Brain microvascular endothelial cell (primary cell): ENCODE results near the gene CCL27.

Experiments
- DNase-seq: peaks from one replicate; pipeline ENCODE4 v3.0.0-alpha.2; 2020
- H3K27ac ChIP-seq: fragments of 250-450 bp; sonication (Bioruptor Pico); 2 replicates; pipeline ENCODE4 v1.5.1; 2020; ENCODE audit warnings: mild to moderate bottlenecking, moderate library complexity
- H3K27me3 ChIP-seq: fragments of 250-450 bp; sonication (Bioruptor Pico); replicated peaks from 2 replicates; pipeline ENCODE4 v1.5.1; 2020; ENCODE audit warnings: mild to moderate bottlenecking
- H3K36me3 ChIP-seq: fragments of 250-450 bp; sonication (Bioruptor Pico); replicated peaks from 2 replicates; pipeline ENCODE4 v1.5.1; 2020; ENCODE audit warnings: mild to moderate bottlenecking
- H3K4me3 ChIP-seq: 2 replicates; pipeline ENCODE4 v1.5.1; 2011; ENCODE audit warnings: low read depth, mild to moderate bottlenecking, control low read depth, low read length, moderate library complexity
- in situ Hi-C: cut with HindIII; loops from 2 replicates; pipeline ENCODE4 v1.10.0; 2017; ENCODE audit warnings: low sequenced_read_pairs, low pct_ligation_motif_present
- TF ChIP-seq, protein P1 (sequence below): IDR thresholded peaks from 2 replicates; pipeline ENCODE4 v1.5.1; 2011; ENCODE audit warnings: low read depth, mild to moderate bottlenecking, moderate library complexity, low read length, control low read depth, inconsistent platforms; ENCODE audit errors: missing control alignments

CCL27 gene

DNA sequence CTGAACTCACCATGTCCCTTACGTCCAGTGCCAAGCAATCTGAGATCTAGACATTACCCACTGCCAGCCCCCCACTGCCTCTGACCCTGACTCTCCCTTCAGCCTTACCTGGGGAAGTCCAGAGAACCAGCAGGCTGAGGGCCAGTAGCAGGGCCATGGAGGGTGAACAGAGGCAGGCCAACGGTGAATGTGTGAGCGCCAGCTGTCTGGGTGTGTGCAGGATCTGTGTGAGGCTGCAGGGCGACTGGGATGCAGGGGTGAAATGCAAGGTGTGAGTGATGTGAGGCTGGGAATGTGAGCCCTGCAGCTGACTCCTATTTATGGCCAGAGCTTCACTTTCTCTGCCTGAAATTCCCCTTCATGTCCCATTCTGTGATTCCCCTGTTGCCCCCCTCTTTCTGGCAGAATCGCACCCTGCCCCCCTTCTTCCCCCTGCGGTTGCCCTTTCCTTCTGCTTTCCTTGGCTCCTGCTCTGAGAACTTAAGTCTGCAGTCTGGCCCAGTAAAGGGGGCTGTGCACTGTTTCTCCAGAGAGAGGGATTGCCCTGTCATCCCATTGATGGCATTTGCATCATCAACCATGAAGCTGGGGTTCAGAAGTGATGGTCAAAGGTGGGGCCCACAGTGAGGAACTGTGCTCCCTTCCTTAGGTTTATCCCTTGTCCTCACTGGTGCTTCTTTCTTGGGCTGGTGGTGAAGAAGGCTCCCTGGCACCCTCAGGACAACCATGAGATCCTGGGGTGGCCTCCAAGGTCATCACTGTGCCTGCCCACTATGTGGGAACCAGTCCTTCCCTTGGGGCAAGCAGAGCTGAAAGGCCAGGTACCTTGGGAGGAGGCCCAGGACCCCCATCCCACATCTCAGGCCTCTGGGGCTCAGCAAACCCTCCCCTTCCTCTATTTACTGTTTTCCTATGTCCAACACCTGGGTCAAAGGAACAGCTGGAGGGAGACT lies 28.8 kb upstream of the CCL27 start, which contains the start of gene CCL19:
TSS of gene CCL19 (minus strand) at position 294 of the 953 bp plus-strand sequence. CDS start at position 157, 137 bp downstream.
- TF ChIP-seq, protein P1, sequence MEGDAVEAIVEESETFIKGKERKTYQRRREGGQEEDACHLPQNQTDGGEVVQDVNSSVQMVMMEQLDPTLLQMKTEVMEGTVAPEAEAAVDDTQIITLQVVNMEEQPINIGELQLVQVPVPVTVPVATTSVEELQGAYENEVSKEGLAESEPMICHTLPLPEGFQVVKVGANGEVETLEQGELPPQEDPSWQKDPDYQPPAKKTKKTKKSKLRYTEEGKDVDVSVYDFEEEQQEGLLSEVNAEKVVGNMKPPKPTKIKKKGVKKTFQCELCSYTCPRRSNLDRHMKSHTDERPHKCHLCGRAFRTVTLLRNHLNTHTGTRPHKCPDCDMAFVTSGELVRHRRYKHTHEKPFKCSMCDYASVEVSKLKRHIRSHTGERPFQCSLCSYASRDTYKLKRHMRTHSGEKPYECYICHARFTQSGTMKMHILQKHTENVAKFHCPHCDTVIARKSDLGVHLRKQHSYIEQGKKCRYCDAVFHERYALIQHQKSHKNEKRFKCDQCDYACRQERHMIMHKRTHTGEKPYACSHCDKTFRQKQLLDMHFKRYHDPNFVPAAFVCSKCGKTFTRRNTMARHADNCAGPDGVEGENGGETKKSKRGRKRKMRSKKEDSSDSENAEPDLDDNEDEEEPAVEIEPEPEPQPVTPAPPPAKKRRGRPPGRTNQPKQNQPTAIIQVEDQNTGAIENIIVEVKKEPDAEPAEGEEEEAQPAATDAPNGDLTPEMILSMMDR: no peak
- Histone ChIP-seq H3K27ac (no peak within 1 kb of the TSS), H3K36me3 (no peaks in the 10 kb centered on the region), H3K27me3 (no peaks in the 10 kb centered on the region), H3K4me3 (no peak within 1 kb of the TSS)
- in situ Hi-C loops: no loop called here
- DNase-seq: no peak

DNA sequence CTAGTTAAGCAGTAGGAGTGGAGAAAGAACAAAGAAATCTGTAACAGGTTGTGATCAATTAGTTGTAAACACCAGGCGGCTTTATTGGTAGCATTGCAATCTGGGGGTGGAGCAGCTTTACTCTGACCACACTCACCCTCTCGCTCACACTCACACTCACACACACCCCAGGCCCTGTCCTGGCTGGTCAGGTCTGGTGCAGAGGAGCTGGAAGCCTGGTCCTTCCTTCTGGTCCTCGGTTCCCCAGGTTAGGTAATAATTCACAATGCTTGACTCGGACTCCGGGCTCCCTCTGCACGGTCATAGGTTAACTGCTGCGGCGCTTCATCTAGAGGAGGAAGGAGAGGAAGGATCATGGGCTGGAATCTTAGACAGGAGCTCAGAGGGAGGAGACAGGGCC lies 27.1 kb upstream of the CCL27 start:
- no peak overlapping the region for H3K27ac ChIP-seq
- no peak for DNase-seq
- TF ChIP-seq, protein P1: no peak
- no peaks in the 10 kb centered on the region for H3K36me3 ChIP-seq
- in situ Hi-C loops: no loop called here
- no peaks in the 10 kb centered on the region for H3K27me3 ChIP-seq
- no peak overlapping the region for H3K4me3 ChIP-seq

DNA sequence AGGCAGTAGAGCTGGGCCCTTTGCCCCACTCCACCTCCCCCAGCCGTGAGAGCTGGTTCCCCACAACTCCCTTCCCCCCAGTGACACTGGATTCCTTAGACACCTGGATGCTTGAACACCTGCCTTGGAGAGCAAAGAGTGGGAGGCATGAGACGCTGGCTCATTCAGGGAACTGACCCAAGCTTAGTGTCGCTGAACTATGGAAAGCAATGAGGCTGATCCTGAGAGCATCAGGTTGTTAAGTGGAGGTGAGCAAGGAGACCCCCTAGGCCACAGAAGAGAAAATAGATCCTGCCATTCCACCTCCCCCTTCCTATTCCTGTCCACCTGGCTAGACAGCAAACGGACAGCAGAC lies 26.6 kb upstream of the CCL27 start:
- no peak overlapping the region for H3K4me3 ChIP-seq
- H3K27me3 ChIP-seq: no peaks in the 10 kb centered on the region
- no peak for DNase-seq
- no peak overlapping the region for H3K27ac ChIP-seq
- H3K36me3 ChIP-seq: no peaks in the 10 kb centered on the region
- in situ Hi-C loops: no loop called here
- TF ChIP-seq, protein P1: no peak

DNA sequence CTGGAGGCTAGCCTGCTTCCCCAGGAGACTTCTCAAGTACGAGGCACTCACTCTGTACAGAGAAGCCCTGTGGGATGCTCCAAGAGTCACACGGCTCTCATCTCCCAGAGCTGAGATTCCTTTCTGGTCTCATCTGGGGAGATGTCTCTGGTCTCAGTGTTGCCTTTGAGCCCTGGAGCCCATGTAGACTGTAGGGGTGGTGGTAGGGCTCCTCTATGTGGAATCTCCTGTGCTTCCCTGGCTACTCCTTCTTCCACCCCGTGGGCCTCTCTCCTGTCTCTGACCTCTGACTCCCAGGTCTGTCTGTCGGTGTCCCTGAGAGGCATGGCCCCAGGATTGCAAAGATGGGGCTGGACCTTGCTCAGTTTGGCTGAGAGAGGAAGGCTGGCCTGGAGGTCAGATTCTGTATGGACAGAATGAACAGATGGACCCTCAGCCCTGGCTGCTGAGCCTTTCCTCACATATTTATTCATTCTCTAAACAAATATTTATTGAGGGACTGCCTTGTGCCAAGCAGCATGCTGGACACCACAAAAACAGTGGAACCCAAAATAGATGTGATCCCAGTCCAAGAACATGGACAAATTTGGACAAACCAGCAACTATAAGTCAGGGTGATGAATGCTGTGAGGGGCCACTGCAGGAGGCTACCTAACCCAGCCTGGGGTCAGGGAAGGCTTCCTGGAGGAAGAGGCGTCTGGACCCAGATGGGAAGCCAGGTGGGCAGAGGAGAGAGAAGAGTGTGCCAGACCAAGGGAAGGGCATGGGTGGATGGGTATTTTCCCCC lies 26.1 kb upstream of the CCL27 start:
- Histone ChIP-seq H3K27ac (no peak overlapping the region), H3K4me3 (no peak overlapping the region), H3K27me3 (no peaks in the 10 kb centered on the region), H3K36me3 (no peaks in the 10 kb centered on the region)
- in situ Hi-C loops: no loop called here
- DNase-seq: no peak
- TF ChIP-seq, protein P1: no peak

DNA sequence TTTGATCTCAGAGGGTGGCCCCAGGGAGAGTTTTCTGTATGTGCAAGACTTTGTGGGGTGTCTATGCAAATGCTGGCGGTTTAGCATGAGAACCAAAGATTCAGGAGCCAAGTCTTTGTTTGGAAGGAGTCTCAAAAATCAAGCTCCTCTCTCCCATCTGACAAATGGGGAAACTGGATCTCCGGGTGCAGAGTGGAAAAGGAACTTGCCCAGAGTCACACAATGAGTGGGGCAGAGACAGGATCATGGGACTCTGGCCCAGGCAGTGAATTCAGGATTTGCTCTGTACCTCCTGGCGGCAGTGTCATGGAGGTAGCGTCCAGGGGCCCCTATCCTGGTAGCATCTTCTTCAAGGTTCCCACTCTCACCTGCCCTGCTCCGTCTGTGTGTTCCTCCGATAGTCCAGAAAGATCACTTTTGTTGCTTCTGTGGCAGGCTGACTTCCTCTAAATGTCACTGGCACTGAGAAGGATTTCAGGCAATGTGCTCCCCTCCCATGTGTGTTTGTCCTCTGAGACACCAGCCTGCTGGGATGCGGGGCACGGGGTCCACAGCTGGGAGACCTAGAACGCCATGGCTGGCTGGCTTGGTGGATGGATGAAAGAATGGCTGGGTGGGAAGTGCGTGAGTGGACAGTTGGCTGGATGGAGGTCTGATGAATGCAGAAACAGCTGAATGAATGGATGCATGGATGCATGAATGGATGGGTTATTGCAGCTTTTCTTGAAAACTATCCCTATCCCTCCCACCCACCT lies 25.0 kb upstream of the CCL27 start:
- Histone ChIP-seq H3K27me3 (no peaks in the 10 kb centered on the region), H3K4me3 (no peak overlapping the region), H3K36me3 (no peaks in the 10 kb centered on the region), H3K27ac (no peak overlapping the region)
- TF ChIP-seq, protein P1: no peak
- no peak for DNase-seq
- in situ Hi-C loops: no loop called here
